ENCODE data around the gene REV1.

DNA sequence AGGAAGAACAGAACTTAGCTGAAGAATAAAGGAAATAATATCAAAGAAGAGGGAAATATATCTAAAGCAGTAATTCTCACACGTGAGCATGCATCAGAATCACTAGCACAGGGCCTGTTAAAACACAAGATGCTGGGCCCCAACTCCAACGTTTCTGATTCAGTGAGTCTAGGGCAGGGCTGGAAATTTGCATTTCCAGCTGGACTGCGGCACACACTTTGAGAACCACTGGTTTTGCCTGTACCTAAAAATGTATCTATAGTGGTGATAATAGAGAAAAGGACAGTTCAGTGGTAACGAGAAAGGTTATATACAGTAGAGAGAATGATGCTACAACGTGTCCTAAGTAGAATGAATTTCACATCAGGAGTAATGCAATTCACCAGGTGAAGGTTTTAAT lies 11.2 kb downstream of the REV1 start:
- TF ChIP-seq, protein P1, sequence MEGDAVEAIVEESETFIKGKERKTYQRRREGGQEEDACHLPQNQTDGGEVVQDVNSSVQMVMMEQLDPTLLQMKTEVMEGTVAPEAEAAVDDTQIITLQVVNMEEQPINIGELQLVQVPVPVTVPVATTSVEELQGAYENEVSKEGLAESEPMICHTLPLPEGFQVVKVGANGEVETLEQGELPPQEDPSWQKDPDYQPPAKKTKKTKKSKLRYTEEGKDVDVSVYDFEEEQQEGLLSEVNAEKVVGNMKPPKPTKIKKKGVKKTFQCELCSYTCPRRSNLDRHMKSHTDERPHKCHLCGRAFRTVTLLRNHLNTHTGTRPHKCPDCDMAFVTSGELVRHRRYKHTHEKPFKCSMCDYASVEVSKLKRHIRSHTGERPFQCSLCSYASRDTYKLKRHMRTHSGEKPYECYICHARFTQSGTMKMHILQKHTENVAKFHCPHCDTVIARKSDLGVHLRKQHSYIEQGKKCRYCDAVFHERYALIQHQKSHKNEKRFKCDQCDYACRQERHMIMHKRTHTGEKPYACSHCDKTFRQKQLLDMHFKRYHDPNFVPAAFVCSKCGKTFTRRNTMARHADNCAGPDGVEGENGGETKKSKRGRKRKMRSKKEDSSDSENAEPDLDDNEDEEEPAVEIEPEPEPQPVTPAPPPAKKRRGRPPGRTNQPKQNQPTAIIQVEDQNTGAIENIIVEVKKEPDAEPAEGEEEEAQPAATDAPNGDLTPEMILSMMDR (IDR thresholded peaks at IDR 0.05), result no peak
- TF ChIP-seq POLR2A (IDR thresholded peaks at IDR 0.05), result no peak
